IPS DF 6.9 (cell line): ENCODE results near the gene ZNF212.

Source experiments
- DNase-seq: peaks from one replicate; pipeline ENCODE4 v3.0.0-alpha.2; 2013; ENCODE audit warnings: low read depth, low spot score
- H3K27ac ChIP-seq: one replicate; pipeline ENCODE4 v1.5.1; 2013; ENCODE audit warnings: low read length, control low read depth
- H3K27me3 ChIP-seq: 2 replicates; pipeline ENCODE4 v1.6.1; 2013; ENCODE audit warnings: mild to moderate bottlenecking, low read length; ENCODE audit not compliant: control insufficient read depth, insufficient read depth
- H3K36me3 ChIP-seq: 2 replicates; pipeline ENCODE4 v1.6.1; 2013; ENCODE audit warnings: low read length; ENCODE audit not compliant: control insufficient read depth, insufficient read depth
- H3K4me1 ChIP-seq: 2 replicates; pipeline ENCODE4 v1.6.1; 2013; ENCODE audit warnings: low read length; ENCODE audit not compliant: control insufficient read depth, insufficient read depth
- H3K4me3 ChIP-seq: 2 replicates; pipeline ENCODE4 v1.5.1; 2013; ENCODE audit warnings: mild to moderate bottlenecking, low read length
- H3K9me3 ChIP-seq: 2 replicates; pipeline ENCODE4 v1.6.1; 2013; ENCODE audit warnings: low read length, inconsistent platforms; ENCODE audit not compliant: control insufficient read depth, insufficient read depth
- WGBS: extraction: QIAGEN DNeasy Blood & Tissue Kit; methylation state at CpG from one replicate; pipeline ENCODE4 v1.1.7; 2013; ENCODE audit warnings: mixed read lengths, missing lambda C conversion rate; ENCODE audit not compliant: insufficient read length, insufficient coverage; 5-methylcytosine and 5-hydroxymethylcytosine counted together

ZNF212 gene

DNA sequence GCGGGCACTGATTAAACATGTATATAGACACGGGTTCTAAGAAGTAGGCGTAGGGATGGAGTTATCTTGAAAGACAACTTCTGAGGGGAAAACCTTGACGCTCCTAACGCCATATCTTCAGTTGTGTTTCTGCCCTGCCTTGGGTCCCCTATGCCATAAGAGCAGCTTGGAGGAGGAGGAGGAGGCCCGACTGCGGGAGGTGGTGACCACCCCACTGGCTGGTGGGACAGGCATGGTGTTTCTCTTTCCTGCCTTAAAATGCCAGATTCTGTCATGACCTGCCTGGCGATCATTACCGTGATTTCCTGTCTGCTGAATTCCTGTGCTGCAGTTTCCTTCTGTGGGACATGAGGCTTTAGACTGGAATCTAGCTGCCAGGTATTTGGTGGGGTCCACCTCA, 38.4 kb downstream of the ZNF212 start:
- no peaks in the 10 kb centered on the region for H3K4me1 ChIP-seq
- no peak overlapping the region for H3K4me3 ChIP-seq
- no peaks in the 10 kb centered on the region for H3K9me3 ChIP-seq
- H3K27ac ChIP-seq: no peak overlapping the region
- WGBS: no CpG with 5 or more reads among the region's 9 CpGs
- H3K36me3 ChIP-seq: peaks cover 4% of the 10 kb centered on the region; the same call in 1 of the 2 replicates
- DNase-seq: no peak
- no peaks in the 10 kb centered on the region for H3K27me3 ChIP-seq

DNA sequence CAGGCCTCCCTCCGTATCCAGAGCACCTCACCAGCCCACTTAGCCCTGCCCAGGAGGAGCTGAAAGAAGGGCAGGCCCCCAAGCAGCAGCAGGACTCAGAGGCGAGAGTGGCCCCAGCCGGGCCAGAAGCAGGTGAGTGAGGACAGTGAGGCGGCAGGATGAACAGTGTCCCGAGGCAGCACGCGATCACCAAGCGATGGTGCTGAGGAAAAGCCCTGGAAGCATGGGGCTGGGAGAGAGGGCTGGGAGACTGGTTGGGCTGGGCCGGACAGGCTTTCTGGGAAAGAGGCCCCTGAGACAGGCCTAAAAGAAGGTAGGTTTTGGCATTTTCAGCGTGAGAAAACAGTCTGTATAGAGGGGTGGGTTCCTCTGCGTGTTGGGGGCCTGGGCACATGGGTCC, 38.9 kb downstream of the ZNF212 start:
- H3K4me1 ChIP-seq: no peaks in the 10 kb centered on the region
- H3K27ac ChIP-seq: no peak overlapping the region
- DNase-seq: no peak
- no CpG with 5 or more reads among the region's 11 CpGs for WGBS
- no peaks in the 10 kb centered on the region for H3K9me3 ChIP-seq
- H3K4me3 ChIP-seq: no peak overlapping the region
- H3K36me3 ChIP-seq: peaks cover 4% of the 10 kb centered on the region; the same call in 1 of the 2 replicates
- H3K27me3 ChIP-seq: no peaks in the 10 kb centered on the region

DNA sequence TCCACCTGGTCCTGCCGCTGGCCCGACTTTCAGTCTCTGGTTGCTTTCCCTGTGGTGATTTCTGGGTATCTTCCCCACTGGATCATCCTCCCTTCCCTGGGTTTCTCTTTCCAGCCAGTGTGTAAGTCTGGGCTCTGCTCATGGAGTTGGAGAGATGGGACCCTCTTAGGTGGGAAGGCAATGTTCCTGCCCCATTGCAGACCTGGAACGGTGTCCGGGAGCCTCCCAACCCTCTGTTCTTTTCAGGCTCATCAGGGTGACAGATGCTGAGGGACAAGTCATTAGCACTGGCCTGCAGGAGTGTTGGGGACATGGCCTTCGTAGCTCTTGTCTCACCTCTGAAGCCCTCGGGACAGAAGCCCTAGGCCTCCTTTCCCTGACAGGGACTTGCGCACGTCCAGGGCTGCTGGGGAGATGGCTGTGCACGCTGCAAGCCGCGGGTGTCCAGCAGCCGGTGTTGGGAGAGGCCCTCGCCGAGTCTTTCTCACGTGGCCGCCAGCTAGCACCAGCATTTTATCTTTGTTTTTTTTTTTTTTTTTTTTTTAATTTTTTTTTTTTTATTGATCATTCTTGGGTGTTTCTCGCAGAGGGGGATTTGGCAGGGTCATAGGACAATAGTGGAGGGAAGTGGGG, 39.8 kb downstream of the ZNF212 start:
- Histone ChIP-seq H3K27me3 (no peaks in the 10 kb centered on the region), H3K36me3 (peaks cover 4% of the 10 kb centered on the region; the same call in 1 of the 2 replicates), H3K4me3 (no peak overlapping the region), H3K27ac (no peak overlapping the region), H3K4me1 (no peaks in the 10 kb centered on the region), H3K9me3 (no peaks in the 10 kb centered on the region)
- DNase-seq: no peak
- WGBS: no CpG with 5 or more reads among the region's 17 CpGs

DNA sequence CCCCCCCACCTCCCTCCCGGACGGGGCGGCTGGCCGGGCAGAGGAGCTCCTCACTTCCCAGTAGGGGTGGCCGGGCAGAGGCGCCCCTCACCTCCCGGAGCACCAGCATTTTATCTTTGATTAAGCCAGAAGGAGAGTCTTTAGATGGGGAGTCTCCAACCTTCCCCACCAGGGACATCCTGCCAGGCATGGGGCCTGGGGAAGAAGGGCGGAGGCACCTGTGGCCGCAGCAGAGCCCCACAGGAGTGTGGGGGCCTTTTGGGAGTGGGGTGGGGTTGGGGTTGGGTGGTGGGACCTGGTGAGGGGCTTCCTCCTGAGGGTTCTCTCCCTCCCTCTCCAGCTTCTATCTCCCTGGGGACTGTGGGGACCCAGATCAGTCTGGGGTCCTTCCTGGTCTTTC, 40.7 kb downstream of the ZNF212 start:
- 0 out of 2 replicates have a peak, but pooled peaks cover 2% of the 10 kb centered on the region for H3K27me3 ChIP-seq
- WGBS: no CpG with 5 or more reads among the region's 9 CpGs
- no peaks in the 10 kb centered on the region for H3K9me3 ChIP-seq
- no peak for DNase-seq
- H3K27ac ChIP-seq: no peak overlapping the region
- peaks cover 4% of the 10 kb centered on the region; the same call in 1 of the 2 replicates for H3K36me3 ChIP-seq
- H3K4me1 ChIP-seq: no peaks in the 10 kb centered on the region
- H3K4me3 ChIP-seq: no peak overlapping the region

DNA sequence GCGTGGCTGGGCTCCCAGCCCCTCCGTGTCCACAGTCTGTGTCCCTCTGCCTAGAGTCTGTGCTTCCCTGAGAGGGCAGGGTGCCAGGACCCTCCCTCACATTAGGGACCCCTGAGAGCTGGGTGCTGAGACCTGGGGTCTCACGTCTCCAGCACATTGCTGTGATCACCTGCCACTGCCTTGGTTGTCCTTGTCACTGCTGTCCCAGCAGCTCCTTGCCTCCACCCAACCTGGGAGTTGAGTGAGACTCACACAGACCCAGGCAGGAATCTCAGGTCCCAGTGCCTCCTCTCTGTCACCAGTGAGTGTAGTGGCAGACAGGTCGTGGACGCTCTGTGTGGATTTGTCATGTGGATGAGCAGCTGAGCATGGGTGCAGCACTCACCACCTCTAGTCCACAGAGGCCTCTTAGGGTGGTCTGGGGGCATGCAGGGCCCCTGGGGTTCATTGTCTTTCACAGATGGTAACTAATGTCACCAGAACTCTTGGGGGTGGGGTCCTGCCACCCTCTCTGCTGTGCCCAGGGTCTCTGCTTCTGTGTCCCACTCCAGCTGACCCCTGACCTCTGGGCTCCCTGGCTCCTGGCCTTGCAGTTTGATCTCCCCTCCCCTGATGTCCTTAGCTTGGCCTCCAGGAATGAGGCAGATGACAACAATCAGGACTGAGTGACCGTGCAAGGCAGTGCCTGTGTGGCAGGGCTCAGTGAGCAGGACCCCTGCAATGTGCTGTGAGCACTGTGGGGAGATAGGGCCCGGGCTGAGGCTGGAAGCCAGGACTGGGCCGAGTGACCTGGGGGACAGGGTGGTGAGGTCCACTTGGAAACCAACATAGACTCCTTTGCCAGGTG, 41.4 kb downstream of the ZNF212 start:
- no peak overlapping the region for H3K27ac ChIP-seq
- DNase-seq: no peak
- 0 out of 2 replicates have a peak, but pooled peaks cover 2% of the 10 kb centered on the region for H3K27me3 ChIP-seq
- no peaks in the 10 kb centered on the region for H3K9me3 ChIP-seq
- H3K36me3 ChIP-seq: peaks cover 4% of the 10 kb centered on the region; the same call in 1 of the 2 replicates
- no peaks in the 10 kb centered on the region for H3K4me1 ChIP-seq
- no peak overlapping the region for H3K4me3 ChIP-seq
- no CpG with 5 or more reads among the region's 8 CpGs for WGBS

DNA sequence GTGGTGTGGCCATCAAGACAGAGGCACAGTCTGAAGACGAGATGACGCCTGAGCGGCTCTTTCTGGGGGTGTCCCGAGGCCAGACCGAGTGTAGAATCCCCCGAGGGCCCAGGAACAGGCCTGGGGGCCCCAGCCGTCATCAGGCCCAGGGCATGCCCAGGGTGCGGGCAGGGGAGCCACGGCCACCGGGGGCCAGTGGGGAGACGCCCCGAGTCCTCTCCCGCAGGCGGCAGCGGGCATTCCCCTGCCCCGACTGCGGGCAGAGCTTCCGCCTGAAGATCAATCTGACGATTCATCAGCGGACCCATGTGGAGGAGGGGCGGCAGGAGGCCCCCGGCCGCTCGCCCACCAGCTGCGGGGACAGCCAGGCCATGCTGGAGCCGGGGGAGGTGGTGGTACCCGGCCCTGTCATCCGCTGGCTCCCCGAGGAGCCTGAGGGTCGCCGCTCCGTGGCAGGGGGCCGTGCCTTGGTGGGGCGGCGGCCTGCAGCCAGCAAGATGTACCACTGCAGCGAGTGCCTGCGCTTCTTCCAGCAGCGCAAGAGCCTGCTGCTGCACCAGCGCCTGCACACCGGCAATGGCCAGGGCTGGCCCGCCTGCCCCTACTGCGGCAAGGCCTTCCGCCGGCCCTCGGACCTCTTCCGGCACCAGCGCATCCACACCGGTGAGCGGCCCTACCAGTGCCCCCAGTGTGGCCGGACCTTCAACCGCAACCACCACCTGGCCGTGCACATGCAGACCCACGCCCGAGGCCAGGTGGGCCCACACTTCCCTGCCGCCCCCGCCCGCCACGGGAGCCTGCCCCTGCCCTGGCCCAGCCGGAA, 42.3 kb downstream of the ZNF212 start:
- peaks cover 4% of the 10 kb centered on the region; the same call in 1 of the 2 replicates for H3K36me3 ChIP-seq
- WGBS: no CpG with 5 or more reads among the region's 59 CpGs
- no peak overlapping the region for H3K27ac ChIP-seq
- H3K4me3 ChIP-seq: no peak overlapping the region
- no peaks in the 10 kb centered on the region for H3K9me3 ChIP-seq
- DNase-seq: no peak
- H3K27me3 ChIP-seq: 0 out of 2 replicates have a peak, but pooled peaks cover 2% of the 10 kb centered on the region
- no peaks in the 10 kb centered on the region for H3K4me1 ChIP-seq

DNA sequence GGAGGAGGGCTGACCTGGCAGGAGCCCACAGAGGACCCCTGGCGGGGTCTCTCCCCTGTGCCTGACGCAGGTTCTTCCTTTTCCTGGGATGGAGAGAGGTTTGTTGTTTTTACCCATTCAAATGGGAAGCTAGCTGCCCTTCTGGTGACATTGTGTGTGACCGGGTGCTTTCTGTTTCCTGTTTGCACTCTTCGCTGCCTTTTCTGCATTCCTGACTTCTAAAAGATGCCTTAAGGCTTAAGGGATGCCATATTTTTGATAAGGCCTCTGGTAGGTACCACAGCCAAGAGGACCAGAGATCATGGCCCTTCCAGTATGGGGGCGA, 42.8 kb downstream of the ZNF212 start:
- Histone ChIP-seq H3K4me1 (no peaks in the 10 kb centered on the region), H3K4me3 (no peak overlapping the region), H3K27me3 (0 out of 2 replicates have a peak, but pooled peaks cover 2% of the 10 kb centered on the region), H3K27ac (no peak overlapping the region), H3K9me3 (no peaks in the 10 kb centered on the region), H3K36me3 (peaks cover 4% of the 10 kb centered on the region; the same call in 1 of the 2 replicates)
- DNase-seq: no peak
- no CpG with 5 or more reads among the region's 5 CpGs for WGBS

DNA sequence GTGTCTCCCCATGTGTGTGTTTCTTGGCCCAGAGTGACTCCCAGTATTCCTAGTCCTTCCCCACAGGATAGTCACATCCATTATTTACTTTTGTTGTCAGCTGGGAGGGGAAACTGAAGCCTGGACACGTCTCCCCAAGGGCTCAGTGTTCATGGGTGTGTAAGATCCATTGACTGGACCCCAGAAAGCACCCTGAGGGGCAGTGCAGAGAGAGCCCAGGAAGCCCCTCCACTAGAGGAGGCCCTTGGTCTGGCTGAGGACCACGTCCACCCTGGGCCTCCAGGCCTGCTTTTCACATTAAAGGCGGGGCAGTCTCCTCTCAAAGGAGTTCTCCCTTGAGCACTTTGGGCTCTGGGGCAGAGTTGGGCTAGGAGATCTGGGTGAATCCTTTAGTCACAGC, 43.9 kb downstream of the ZNF212 start:
- Histone ChIP-seq H3K27ac (no peak overlapping the region), H3K27me3 (0 out of 2 replicates have a peak, but pooled peaks cover 2% of the 10 kb centered on the region)

DNA sequence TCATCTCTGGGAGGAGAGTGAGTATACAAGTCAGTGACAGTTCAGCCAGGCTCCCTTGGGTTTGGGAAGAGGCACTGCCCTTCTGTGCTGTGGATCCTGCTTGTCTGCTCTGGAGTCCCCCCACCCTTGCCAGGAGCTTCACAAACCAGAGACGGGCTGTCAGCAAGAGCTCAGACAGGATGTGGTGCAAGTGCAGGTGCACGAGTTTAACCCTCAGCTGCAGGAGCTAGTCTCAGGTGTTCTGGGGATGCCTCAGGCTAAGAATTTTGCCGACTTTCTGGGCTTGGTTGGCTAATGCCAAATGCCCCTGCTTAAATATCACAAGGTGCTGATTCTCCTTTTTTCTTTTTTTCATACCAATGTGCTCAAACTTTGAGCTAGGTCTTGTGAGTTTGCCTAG, 44.9 kb downstream of the ZNF212 start:
- DNase-seq: no peak
- no peak overlapping the region for H3K27ac ChIP-seq
- H3K36me3 ChIP-seq: peaks cover 4% of the 10 kb centered on the region; the same call in 1 of the 2 replicates
- H3K9me3 ChIP-seq: no peaks in the 10 kb centered on the region
- no peak overlapping the region for H3K4me3 ChIP-seq
- no CpG with 5 or more reads among the region's 3 CpGs for WGBS
- 0 out of 2 replicates have a peak, but pooled peaks cover 2% of the 10 kb centered on the region for H3K27me3 ChIP-seq
- H3K4me1 ChIP-seq: no peaks in the 10 kb centered on the region

More for the DNA sequence above, 43.9 kb downstream of the ZNF212 start:
- H3K36me3 ChIP-seq: peaks cover 4% of the 10 kb centered on the region; the same call in 1 of the 2 replicates
- no peaks in the 10 kb centered on the region for H3K4me1 ChIP-seq
- DNase-seq: no peak
- no CpG with 5 or more reads among the region's 3 CpGs for WGBS
- no peak overlapping the region for H3K4me3 ChIP-seq
- no peaks in the 10 kb centered on the region for H3K9me3 ChIP-seq
